B cell (primary cell): Measurements from ENCODE around the gene PTPRN2. TPM values are rescaled to one million over a fixed set of nuclear protein-coding genes. Genes with fewer than 3 reads are reported as not detected.

Experiments
- ATAC-seq: fragments of 200-7000 bp; cut with Tn5 transposase; one replicate; pipeline ENCODE4 v1.10.0; 2021; ENCODE audit warnings: low read depth, mild to moderate bottlenecking, moderate number of reproducible peaks, moderate library complexity
- CTCF ChIA-PET: fragments of 350-600 bp; sonication (Branson Sonifier 250); formaldehyde crosslinking; loops from one replicate; lab custom pipeline; 2021; ENCODE audit warnings: antibody characterized with exemption, inconsistent platforms; lab: Charles Lee
- POLR2A ChIA-PET: fragments of 350-600 bp; sonication (Branson Sonifier 250); formaldehyde crosslinking; loops from one replicate; lab custom pipeline; 2021; ENCODE audit warnings: antibody characterized with exemption; lab: Charles Lee
- DNase-seq: peaks from one replicate; pipeline ENCODE4 v3.0.0; 2013
- H2AFZ ChIP-seq: 2 replicates; pipeline ENCODE4 v1.6.1; 2012; ENCODE audit warnings: mild to moderate bottlenecking, low read depth, low read length; ENCODE audit not compliant: insufficient read depth, poor library complexity, severe bottlenecking
- H3K27ac ChIP-seq, 2 donors: 1 replicate in 1 of 2; 2 replicates in 1 of 2; pipeline ENCODE4 v1.5.1; 2012 to 2013; ENCODE audit warnings: low read length in 2 of 2, mild to moderate bottlenecking in 2 of 2, moderate library complexity in 1 of 2
- H3K27me3 ChIP-seq, 4 experiments: fragments of 200-600 bp in 1 of 4; sonication (generic) in 1 of 4; replicated peaks in 1 of 4; 1 replicate in 2 of 4; 2 replicates in 2 of 4; pipeline versions ENCODE4 v1.6.1 to v1.7.0; 2013 to 2016; ENCODE audit warnings: low read length in 3 of 4, mild to moderate bottlenecking in 2 of 4, mixed read lengths in 1 of 4, moderate library complexity in 1 of 4; ENCODE audit not compliant: insufficient read depth in 4 of 4, control insufficient read depth in 3 of 4; ENCODE audit errors: control extremely low read depth in 1 of 4
- H3K36me3 ChIP-seq, 2 experiments: replicated peaks in 1 of 2; 1 replicate in 1 of 2; 2 replicates in 1 of 2; pipeline versions ENCODE4 v1.6.1 to v1.7.1; 2013; ENCODE audit warnings: low read length in 1 of 2; ENCODE audit not compliant: insufficient read depth in 2 of 2, control insufficient read depth in 1 of 2; ENCODE audit errors: control extremely low read depth in 1 of 2, extremely low read depth in 1 of 2
- H3K4me1 ChIP-seq, 2 donors: fragments of 200-600 bp in 1 of 2; sonication (generic) in 1 of 2; 1 replicate in 1 of 2; 2 replicates in 1 of 2; pipeline versions ENCODE4 v1.5.1 to v1.6.1; 2013 to 2017; ENCODE audit warnings: low read length in 2 of 2; ENCODE audit not compliant: control insufficient read depth in 2 of 2, insufficient read depth in 2 of 2
- H3K4me2 ChIP-seq: replicated peaks from 2 replicates; pipeline ENCODE3; 2012; ENCODE audit warnings: mild to moderate bottlenecking, low read depth, low read length; ENCODE audit not compliant: poor library complexity, severe bottlenecking
- H3K4me3 ChIP-seq, 5 experiments: fragments of 200-600 bp in 1 of 5; sonication (generic) in 1 of 5; 1 replicate in 3 of 5; 2 replicates in 2 of 5; pipeline versions ENCODE4 v1.5.1 to v1.7.0; 2011 to 2016; ENCODE audit warnings: low read length in 4 of 5, mild to moderate bottlenecking in 4 of 5, low read depth in 2 of 5, control low read depth in 1 of 5, moderate library complexity in 1 of 5; ENCODE audit not compliant: insufficient read depth in 1 of 5; ENCODE audit errors: control extremely low read depth in 1 of 5, extremely low read depth in 1 of 5
- H3K79me2 ChIP-seq: fragments of 200-600 bp; sonication (generic); one replicate; pipeline ENCODE4 v1.6.0; 2016; ENCODE audit warnings: low read length; ENCODE audit not compliant: control insufficient read depth, insufficient read depth
- H3K9ac ChIP-seq: fragments of 200-600 bp; sonication (generic); 2 replicates; pipeline ENCODE4 v1.6.1; 2017; ENCODE audit warnings: mild to moderate bottlenecking, low read length, moderate library complexity
- H3K9me3 ChIP-seq, 3 donors: one replicate each; pipeline versions ENCODE4 v1.6.1 to v1.7.1; 2013; ENCODE audit warnings: low read length in 2 of 3; ENCODE audit not compliant: control insufficient read depth in 2 of 3, insufficient read depth in 1 of 3; ENCODE audit errors: control extremely low read depth in 1 of 3
- H4K20me1 ChIP-seq: 2 replicates; pipeline ENCODE4 v1.6.0; 2012; ENCODE audit warnings: mild to moderate bottlenecking, low read length; ENCODE audit not compliant: insufficient read depth, control insufficient read depth, poor library complexity, severe bottlenecking
- H3K27ac Mint-ChIP-seq: one replicate; pipeline ENCODE4 v1.8.0; 2021; ENCODE audit warnings: mixed read lengths
- H3K27me3 Mint-ChIP-seq: one replicate; pipeline ENCODE4 v1.8.0; 2021; ENCODE audit warnings: mixed read lengths
- H3K4me1 Mint-ChIP-seq: one replicate; pipeline ENCODE4 v1.8.0; 2021; ENCODE audit warnings: mixed read lengths
- H3K4me3 Mint-ChIP-seq: one replicate; pipeline ENCODE4 v1.8.0; 2021; ENCODE audit warnings: mixed read lengths
- H3K9me3 Mint-ChIP-seq: one replicate; pipeline ENCODE4 v1.8.0; 2022; ENCODE audit warnings: mixed read lengths; ENCODE audit not compliant: insufficient read depth
- EZH2 ChIP-seq: IDR thresholded peaks from 2 replicates; pipeline ENCODE4 v1.6.1; 2012; ENCODE audit warnings: borderline replicate concordance, low read depth, mild to moderate bottlenecking, moderate library complexity, low read length; ENCODE audit not compliant: insufficient read depth, poor library complexity, severe bottlenecking
- WGBS: methylation state at CpG from one replicate; pipeline ENCODE4 v1.1.5; 2013; ENCODE audit warnings: missing lambda C conversion rate; ENCODE audit not compliant: insufficient coverage; 5-methylcytosine and 5-hydroxymethylcytosine counted together
- intact Hi-C: fragments of 100-400 bp; cut with micrococcal nuclease; formaldehyde crosslinking; loops from one replicate; pipeline ENCODE4 v1.10.0; 2022
- polyA plus RNA-seq: library from polyadenylated mRNA; depleted of rRNA; stranded (reverse); fragments of >200 nt; gene quantifications from 2 replicates; pipeline ENCODE4 v1.2.3, GENCODE V29; 2012
- total RNA-seq, 2 donors: library from RNA; stranded (reverse); fragments of 120-200 nt in 1 of 2; gene quantifications; 1 replicate in 1 of 2; 2 replicates in 1 of 2; pipeline versions ENCODE4 v1.2.3 to v1.2.4, GENCODE V29; 2013 to 2022
- TF ChIP-seq, protein P1 (sequence below): fragments of 200-600 bp; IDR thresholded peaks from one replicate; pipeline ENCODE4 v1.8.0; 2022; ENCODE audit warnings: antibody characterized with exemption, mild to moderate bottlenecking

The PTPRN2 gene
- total and polyA plus RNA-seq, 2 donors (not counting 1 experiment from before 2014, with no cell fraction given), result 2.0 to 5.0 TPM

DNA sequence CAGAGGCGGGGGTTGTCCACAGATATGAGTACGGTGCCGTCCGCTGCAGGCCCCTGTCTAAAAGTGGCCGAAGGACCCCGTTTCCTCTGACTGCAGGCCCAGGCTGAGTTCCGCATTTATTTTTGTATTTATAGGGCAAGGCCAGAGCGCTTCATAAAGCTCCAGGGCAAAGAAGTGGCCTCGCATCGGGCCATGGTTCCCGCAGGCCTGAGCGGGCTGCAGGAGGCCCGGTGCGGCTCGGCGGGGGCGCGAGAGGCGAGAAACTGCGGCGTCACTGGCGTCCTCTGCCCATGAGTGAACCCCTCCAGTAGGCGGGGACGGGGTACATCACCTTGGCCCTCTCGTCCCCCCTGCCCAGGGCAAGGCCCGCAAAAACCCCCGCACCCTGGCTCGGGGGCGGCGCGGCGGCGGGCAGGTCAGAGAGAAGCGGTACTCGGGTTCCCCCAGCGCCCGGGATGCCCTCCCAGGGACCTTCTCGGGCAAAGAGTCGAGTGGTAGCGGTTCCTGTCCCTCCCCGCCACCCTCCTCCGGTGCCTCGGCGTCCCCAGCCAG is 895.1 kb downstream of the PTPRN2 start:
- no peak overlapping the region for H3K4me3 Mint-ChIP-seq
- ATAC-seq (no peak), DNase-seq (no peak)
- no peak overlapping the region for H3K27ac Mint-ChIP-seq
- Histone ChIP-seq H3K36me3 (no peaks in the 10 kb centered on the region), H4K20me1 (no peaks in the 10 kb centered on the region), H3K27me3 (peaks cover 0 to 38% (median 17%) of the 10 kb centered on the region in 4 experiments), H3K9me3 (peaks cover 0 to 16% (median 2%) of the 10 kb centered on the region in 3 donors), H3K4me2 (no peak overlapping the region), H3K4me1 (peaks cover 6 to 8% of the 10 kb centered on the region in 2 donors), H3K79me2 (no peaks in the 10 kb centered on the region), H3K9ac (no peak overlapping the region), H2AFZ (no peak overlapping the region), H3K4me3 (no peak overlapping the region), H3K27ac (no peak overlapping the region)
- H3K4me1 Mint-ChIP-seq, result peaks cover 9% of the 10 kb centered on the region
- peaks cover 25% of the 10 kb centered on the region for H3K27me3 Mint-ChIP-seq
- WGBS, result 7% methylated on average over 36 of the region's 44 CpGs
- intact Hi-C loops, result no loop called here
- ChIA-PET POLR2A (no interaction called here), CTCF (no interaction called here)
- H3K9me3 Mint-ChIP-seq, result peaks cover 3% of the 10 kb centered on the region
- TF ChIP-seq, protein P1, sequence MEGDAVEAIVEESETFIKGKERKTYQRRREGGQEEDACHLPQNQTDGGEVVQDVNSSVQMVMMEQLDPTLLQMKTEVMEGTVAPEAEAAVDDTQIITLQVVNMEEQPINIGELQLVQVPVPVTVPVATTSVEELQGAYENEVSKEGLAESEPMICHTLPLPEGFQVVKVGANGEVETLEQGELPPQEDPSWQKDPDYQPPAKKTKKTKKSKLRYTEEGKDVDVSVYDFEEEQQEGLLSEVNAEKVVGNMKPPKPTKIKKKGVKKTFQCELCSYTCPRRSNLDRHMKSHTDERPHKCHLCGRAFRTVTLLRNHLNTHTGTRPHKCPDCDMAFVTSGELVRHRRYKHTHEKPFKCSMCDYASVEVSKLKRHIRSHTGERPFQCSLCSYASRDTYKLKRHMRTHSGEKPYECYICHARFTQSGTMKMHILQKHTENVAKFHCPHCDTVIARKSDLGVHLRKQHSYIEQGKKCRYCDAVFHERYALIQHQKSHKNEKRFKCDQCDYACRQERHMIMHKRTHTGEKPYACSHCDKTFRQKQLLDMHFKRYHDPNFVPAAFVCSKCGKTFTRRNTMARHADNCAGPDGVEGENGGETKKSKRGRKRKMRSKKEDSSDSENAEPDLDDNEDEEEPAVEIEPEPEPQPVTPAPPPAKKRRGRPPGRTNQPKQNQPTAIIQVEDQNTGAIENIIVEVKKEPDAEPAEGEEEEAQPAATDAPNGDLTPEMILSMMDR, result no peak
- TF ChIP-seq EZH2, result no peak

DNA sequence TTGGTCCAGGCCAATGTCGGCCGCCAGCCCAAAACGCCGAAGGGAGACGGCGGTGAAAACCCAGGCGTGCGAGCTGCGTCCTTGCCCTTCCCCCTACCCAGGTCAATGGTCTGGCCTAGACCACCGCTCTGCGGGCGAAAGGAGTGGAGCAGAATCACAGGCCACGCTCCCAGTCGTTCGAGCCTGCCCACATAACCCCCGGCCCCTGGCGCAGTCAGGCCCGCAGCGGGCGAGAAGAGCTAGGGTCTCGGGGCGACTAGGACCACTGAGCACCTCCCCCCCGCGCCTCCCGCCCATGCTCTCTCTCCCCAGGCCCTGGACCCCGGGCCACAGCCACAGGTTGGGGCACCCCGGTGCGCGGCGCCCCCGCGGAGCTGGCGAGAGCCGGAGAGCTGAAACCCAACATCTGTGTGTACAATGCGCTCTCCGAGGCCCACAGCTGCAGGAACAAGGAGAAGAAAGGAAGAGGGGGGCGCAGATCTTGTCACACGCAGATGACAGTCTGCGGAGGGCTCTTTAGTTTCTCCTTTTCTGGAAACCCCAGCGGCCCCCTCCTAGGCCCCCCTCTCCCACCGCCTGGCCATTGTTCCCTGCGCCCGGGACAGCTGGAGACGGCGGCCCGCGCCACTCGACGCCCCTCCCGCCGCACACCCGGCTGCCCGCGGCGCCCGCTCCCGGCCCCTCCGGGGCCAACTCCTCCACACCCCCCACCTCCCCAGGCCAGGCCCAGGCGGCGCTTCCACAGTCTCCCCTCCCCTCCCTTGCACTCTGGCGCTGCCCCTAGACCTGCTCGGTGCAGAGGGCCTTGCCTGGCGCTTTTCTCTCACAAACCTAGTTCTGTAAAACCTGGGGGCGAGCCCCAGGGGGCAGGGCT is 895.8 kb downstream of the PTPRN2 start:
- Histone ChIP-seq H3K4me3 (no peak overlapping the region), H3K79me2 (no peaks in the 10 kb centered on the region), H3K4me2 (peak overlapping the region; percentile 19), H4K20me1 (no peaks in the 10 kb centered on the region), H3K36me3 (no peaks in the 10 kb centered on the region), H3K27me3 (peaks cover 0 to 43% (median 21%) of the 10 kb centered on the region in 4 experiments), H3K9me3 (peaks cover 0 to 16% (median 2%) of the 10 kb centered on the region in 3 donors), H3K9ac (no peak overlapping the region), H3K27ac (no peak overlapping the region), H3K4me1 (peaks cover 6 to 8% of the 10 kb centered on the region in 2 donors), H2AFZ (no peak overlapping the region)
- POLR2A ChIA-PET, result no interaction called here
- no peak for DNase-seq
- CTCF ChIA-PET, result no interaction called here
- TF ChIP-seq, protein P1, result no peak
- Mint-ChIP-seq H3K4me3 (no peak overlapping the region), H3K9me3 (peaks cover 3% of the 10 kb centered on the region), H3K27ac (no peak overlapping the region), H3K27me3 (peaks cover 31% of the 10 kb centered on the region), H3K4me1 (peaks cover 9% of the 10 kb centered on the region)
- 3% methylated on average over 62 of the region's 64 CpGs for WGBS
- intact Hi-C loops, result no loop called here
- no peak for ATAC-seq
